Body of pancreas (tissue), 4 donors: ENCODE data around the gene FKBP11. TPM values are rescaled to one million over a fixed set of nuclear protein-coding genes. Genes with fewer than 3 reads are reported as not detected.

ENCODE experiments used
- ATAC-seq: fragments of 150-250 bp; one replicate; pipeline ENCODE4 v1.9.1; 2016
- DNase-seq, 4 donors: peaks; one replicate each; pipeline ENCODE4 v3.0.0-alpha.2; 2019
- H3K27ac ChIP-seq, 4 donors: fragments of 200-600 bp; sonication (generic); 1 replicate in 3 of 4; 2 replicates in 1 of 4; pipeline versions ENCODE4 v1.5.1 to v1.6.1; 2016 to 2019; ENCODE audit warnings: mild to moderate bottlenecking in 1 of 4, mixed read lengths in 1 of 4, moderate library complexity in 1 of 4
- H3K27me3 ChIP-seq, 2 donors: fragments of 200-600 bp; sonication (generic); one replicate each; pipeline ENCODE4 v1.6.0; 2016; ENCODE audit warnings: mild to moderate bottlenecking in 1 of 2
- H3K36me3 ChIP-seq, 2 donors: fragments of 200-600 bp; sonication (generic); replicated peaks in 1 of 2; 2 replicates each; pipeline ENCODE4 v1.5.1; 2016; ENCODE audit warnings: low read depth in 2 of 2; ENCODE audit not compliant: insufficient read depth in 1 of 2
- H3K4me1 ChIP-seq: fragments of 200-600 bp; sonication (generic); one replicate; pipeline ENCODE4 v1.6.0; 2016
- H3K4me3 ChIP-seq, 2 donors: fragments of 200-600 bp; sonication (generic); 1 replicate in 1 of 2; 2 replicates in 1 of 2; pipeline ENCODE4 v1.5.1; 2016 to 2019
- H3K9me3 ChIP-seq, 3 donors: fragments of 200-600 bp; sonication (generic); 1 replicate in 2 of 3; 2 replicates in 1 of 3; pipeline ENCODE4 v1.5.1; 2016
- CTCF ChIP-seq, 7 experiments: fragments of 450-650 bp in 4 of 7; fragments of 200-600 bp in 3 of 7; sonication (generic) in 3 of 7; IDR thresholded peaks; one replicate each; pipeline ENCODE4 v1.5.1; 2016 to 2019; ENCODE audit warnings: antibody characterized with exemption in 7 of 7
- POLR2A ChIP-seq, 3 donors: fragments of 450-650 bp; IDR thresholded peaks; one replicate each; pipeline ENCODE4 v1.6.1; 2016; ENCODE audit warnings: antibody characterized with exemption in 3 of 3, mild to moderate bottlenecking in 2 of 3
- WGBS, 2 donors: methylation state at CpG; one replicate each; pipeline ENCODE4 v1.1.5; 2017; 5-methylcytosine and 5-hydroxymethylcytosine counted together
- intact Hi-C: fragments of 100-400 bp; cut with DNase I; formaldehyde crosslinking; loops from one replicate; pipeline ENCODE4 v1.15.1; 2023
- total RNA-seq, 2 donors: library from RNA; depleted of rRNA; stranded (reverse); fragments of >200 nt; gene quantifications; one replicate each; pipeline ENCODE4 v1.1.0, GENCODE V29; 2016

FKBP11 gene
- total RNA-seq, 2 donors from 2014 or later: 31.1 to 98.6 TPM

DNA sequence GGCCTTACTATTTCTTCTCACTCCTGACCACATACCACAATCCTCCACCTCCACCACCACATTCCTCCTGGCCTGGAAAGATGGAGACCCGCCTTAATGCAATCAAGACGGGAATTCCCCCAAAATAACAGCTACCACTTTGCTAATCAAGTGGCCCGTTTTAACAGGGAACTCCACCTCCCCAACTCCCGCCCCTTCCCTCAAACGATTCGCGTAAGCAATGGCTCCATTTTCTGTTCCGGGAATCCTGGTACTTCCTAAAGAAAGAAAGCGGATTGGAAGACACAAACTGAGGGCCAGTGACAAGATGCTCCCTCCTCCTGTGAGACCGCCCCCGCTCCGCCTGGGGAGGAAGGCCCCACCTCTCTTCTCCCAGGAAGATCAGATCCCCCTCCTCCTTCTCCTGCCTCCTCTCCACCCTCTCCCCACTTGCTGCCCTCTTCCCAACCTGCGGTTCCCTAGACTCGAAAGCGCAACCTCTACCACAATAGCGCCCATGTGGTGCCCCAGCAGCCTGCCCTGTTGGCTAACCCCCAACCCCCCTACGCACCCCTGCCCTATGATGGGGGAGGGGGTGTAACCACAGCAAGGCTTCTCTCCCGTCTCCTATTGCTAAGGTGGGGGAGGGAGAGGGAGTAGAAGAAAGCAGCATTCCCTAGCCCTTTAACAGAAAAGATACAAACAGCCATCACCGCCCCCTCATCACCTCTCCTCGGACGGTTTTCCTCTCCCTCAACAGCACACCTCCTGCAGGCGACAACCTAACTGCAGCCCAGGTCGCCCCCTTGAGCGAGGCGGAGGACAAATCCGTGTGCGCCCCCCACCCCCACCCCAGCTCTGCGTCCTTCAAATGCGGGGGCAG is 31.2 kb upstream of the FKBP11 start:
- DNase-seq (peak; percentile 60 to 82 (median 60)), ATAC-seq (peak; percentile 67)
- H3K27me3 ChIP-seq: no peaks in the 10 kb centered on the region
- peak overlapping the region; percentile 95 to 98 for H3K4me3 ChIP-seq
- TF ChIP-seq CTCF (IDR thresholded peaks at IDR 0.05) (no peak), POLR2A (IDR thresholded peaks at IDR 0.05) (no peak)
- H3K36me3 ChIP-seq: no peaks in the 10 kb centered on the region
- no peaks in the 10 kb centered on the region for H3K9me3 ChIP-seq
- H3K27ac ChIP-seq: peak overlapping the region; percentile 42 to 85 (median 56)
- intact Hi-C loops: no loop called here
- WGBS, 2 donors: 0 to 3% methylated on average over 28 to 29 of the region's 29 CpGs
- H3K4me1 ChIP-seq: peaks cover 17% of the 10 kb centered on the region

GRCh38 chr12:48954841-48955501 is 29.7 kb upstream of the FKBP11 start:
- TF ChIP-seq CTCF (IDR thresholded peaks at IDR 0.05) (no peak), POLR2A (IDR thresholded peaks at IDR 0.05) (no peak)
- DNase-seq (no peak), ATAC-seq (no peak)
- intact Hi-C loops: no loop called here
- 83 to 88% methylated on average over 3 of the region's 3 CpGs for WGBS, 2 donors
- no peaks in the 10 kb centered on the region for H3K36me3 ChIP-seq
- H3K27ac ChIP-seq: no peak overlapping the region
- no peak overlapping the region for H3K4me3 ChIP-seq
- H3K9me3 ChIP-seq: no peaks in the 10 kb centered on the region
- H3K4me1 ChIP-seq: peaks cover 17% of the 10 kb centered on the region
- no peaks in the 10 kb centered on the region for H3K27me3 ChIP-seq

- TF ChIP-seq CTCF (IDR thresholded peaks at IDR 0.05): no peak
- no peak for TF ChIP-seq POLR2A (IDR thresholded peaks at IDR 0.05)
- H3K27me3 ChIP-seq: no peaks in the 10 kb centered on the region
- intact Hi-C loops: no loop called here
- H3K9me3 ChIP-seq: no peaks in the 10 kb centered on the region
- H3K27ac ChIP-seq: no peak overlapping the region
- no peaks in the 10 kb centered on the region for H3K36me3 ChIP-seq
- peaks cover 17% of the 10 kb centered on the region for H3K4me1 ChIP-seq
- ATAC-seq (no peak), DNase-seq (no peak)
- H3K4me3 ChIP-seq: no peak overlapping the region
- WGBS, 2 donors: 91 to 98% methylated on average over 3 of the region's 3 CpGs
Measured at GRCh38 chr12:48954061-48954460, 28.8 kb upstream of the FKBP11 start.

- no peak for TF ChIP-seq POLR2A (IDR thresholded peaks at IDR 0.05)
- no peak for TF ChIP-seq CTCF (IDR thresholded peaks at IDR 0.05)
- Histone ChIP-seq H3K4me1 (peaks cover 17% of the 10 kb centered on the region), H3K9me3 (no peaks in the 10 kb centered on the region), H3K4me3 (no peak overlapping the region), H3K27ac (no peak overlapping the region), H3K27me3 (no peaks in the 10 kb centered on the region), H3K36me3 (no peaks in the 10 kb centered on the region)
- intact Hi-C loops: no loop called here
- 85 to 90% methylated on average over 3 to 4 of the region's 4 CpGs for WGBS, 2 donors
- DNase-seq: no peak
- ATAC-seq: no peak
Measured at GRCh38 chr12:48952691-48953090, 27.4 kb upstream of the FKBP11 start.
